K562 (cell line): Measurements from ENCODE around the gene LSR. TPM values are rescaled to one million over a fixed set of nuclear protein-coding genes. Genes with fewer than 3 reads are reported as not detected.

Experiments
- BRD4 ChIP-seq: fragments of 200-600 bp; sonication (generic); IDR thresholded peaks from 2 replicates; pipeline ENCODE4 v1.6.1; 2017; ENCODE audit warnings: inconsistent platforms
- CAMTA2 ChIP-seq: fragments of 250-450 bp; sonication (Bioruptor Pico); conservative IDR thresholded peaks from 2 replicates; pipeline ENCODE4 v1.5.1; 2022
- CC2D1A ChIP-seq: fragments of 450-650 bp; IDR thresholded peaks from 2 replicates; pipeline ENCODE4 v1.6.1; 2017; ENCODE audit warnings: mild to moderate bottlenecking
- ETS2 ChIP-seq: IDR thresholded peaks from 2 replicates; pipeline ENCODE4 v1.6.1; 2016; ENCODE audit warnings: borderline replicate concordance, missing genetic modification characterization, mild to moderate bottlenecking, moderate library complexity, missing compliant biosample characterization; ENCODE audit not compliant: poor library complexity, severe bottlenecking
- ETV1 ChIP-seq: fragments of 450-650 bp; conservative IDR thresholded peaks from 2 replicates; pipeline ENCODE4 v1.6.1; 2016; ENCODE audit warnings: missing genetic modification characterization, control low read depth, low read depth, missing compliant biosample characterization
- EZH2 ChIP-seq: IDR thresholded peaks from 2 replicates; pipeline ENCODE4 v1.6.1; 2012; ENCODE audit warnings: low read depth, mild to moderate bottlenecking, inconsistent platforms, low read length, borderline replicate concordance
- HNRNPLL ChIP-seq: fragments of 200-400 bp; formaldehyde crosslinking; IDR thresholded peaks from 2 replicates; pipeline ENCODE4 v1.6.1; 2017; ENCODE audit warnings: low read length, low read depth, mild to moderate bottlenecking; ENCODE audit not compliant: poor library complexity, severe bottlenecking
- ILF3 ChIP-seq: fragments of 450-650 bp; IDR thresholded peaks from 2 replicates; pipeline ENCODE4 v1.6.1; 2018; ENCODE audit warnings: antibody characterized with exemption, mild to moderate bottlenecking, moderate library complexity, borderline replicate concordance
- KLF16 ChIP-seq: IDR thresholded peaks from 2 replicates; pipeline ENCODE4 v1.6.1; 2016; ENCODE audit warnings: antibody characterized with exemption
- NCOA4 ChIP-seq: fragments of 450-650 bp; IDR thresholded peaks from 2 replicates; pipeline ENCODE4 v1.6.1; 2018; ENCODE audit warnings: mild to moderate bottlenecking; ENCODE audit not compliant: partially characterized antibody
- NFRKB ChIP-seq: fragments of 450-650 bp; IDR thresholded peaks from 2 replicates; pipeline ENCODE4 v1.6.1; 2016; ENCODE audit warnings: low read depth
- PML ChIP-seq: IDR thresholded peaks from 2 replicates; pipeline ENCODE4 v1.6.1; 2012; ENCODE audit warnings: low read length, inconsistent platforms
- SMARCE1 ChIP-seq: fragments of 450-650 bp; IDR thresholded peaks from 2 replicates; pipeline ENCODE4 v1.7.1; 2016; ENCODE audit warnings: mild to moderate bottlenecking
- ZNF696 ChIP-seq: fragments of 250-450 bp; sonication (Bioruptor Pico); conservative IDR thresholded peaks from 2 replicates; pipeline ENCODE4 v1.4.0; 2020; ENCODE audit warnings: mild to moderate bottlenecking, moderate library complexity
- polyA plus RNA-seq, 8 experiments: library from polyadenylated mRNA; depleted of rRNA in 4 of 8; stranded (reverse) in 5 of 8; unstranded in 3 of 8; fragments of >200 nt; fragmentation: Nextera tagmentation in 2 of 8; fragmentation: Illumina TruSeq in 1 of 8; extraction: Ambion mirVana in 2 of 8; extraction: Trizol in 1 of 8; gene quantifications; 2 replicates each; pipeline versions ENCODE4 v1.2.1 to v1.2.3, GENCODE V29; 2011 to 2014; ENCODE audit warnings: inconsistent platforms in 1 of 8, missing spikeins in 1 of 8
- total RNA-seq, 7 experiments: library from RNA; depleted of rRNA in 6 of 7; stranded (reverse); fragments of >200 nt in 6 of 7; fragmentation: Illumina TruSeq in 2 of 7; extraction: Trizol in 2 of 7; gene quantifications; 2 replicates each; pipeline versions ENCODE4 v1.2.1 to v1.2.3, GENCODE V29; 2011 to 2021; ENCODE audit warnings: low replicate concordance in 1 of 7
- TF ChIP-seq, protein P1 (sequence below), 2 experiments: fragments of 450-650 bp in 1 of 2; sonication (generic) in 1 of 2; formaldehyde crosslinking in 1 of 2; IDR thresholded peaks; 2 replicates each; pipeline versions ENCODE4 v1.7.1 to v1.9.0; 2016 to 2022; ENCODE audit warnings: inconsistent platforms in 1 of 2, mild to moderate bottlenecking in 1 of 2, missing genetic modification reagents in 1 of 2
- TF ChIP-seq, protein P2 (sequence below): sonication (generic); formaldehyde crosslinking; IDR thresholded peaks from 2 replicates; pipeline ENCODE4 v1.8.0; 2022; ENCODE audit warnings: missing genetic modification reagents, mild to moderate bottlenecking, borderline replicate concordance
- TF ChIP-seq, protein P3 (sequence below), 2 experiments: IDR thresholded peaks; 2 replicates each; pipeline ENCODE4 v1.6.1; 2011; ENCODE audit warnings: borderline replicate concordance in 1 of 2, control low read depth in 1 of 2, low read depth in 1 of 2, low read length in 1 of 2, mild to moderate bottlenecking in 1 of 2, mixed read lengths in 1 of 2, moderate library complexity in 1 of 2; ENCODE audit not compliant: insufficient read depth in 1 of 2, insufficient read length in 1 of 2, poor library complexity in 1 of 2, severe bottlenecking in 1 of 2; ENCODE audit errors: extremely low read depth in 1 of 2

The LSR gene
- total and polyA plus RNA-seq, 9 of the 15 experiments (the other 6 are each of a cell fraction or from before 2014, with no cell fraction given) = 0.44 to 87.9 (median 28.0) TPM

DNA sequence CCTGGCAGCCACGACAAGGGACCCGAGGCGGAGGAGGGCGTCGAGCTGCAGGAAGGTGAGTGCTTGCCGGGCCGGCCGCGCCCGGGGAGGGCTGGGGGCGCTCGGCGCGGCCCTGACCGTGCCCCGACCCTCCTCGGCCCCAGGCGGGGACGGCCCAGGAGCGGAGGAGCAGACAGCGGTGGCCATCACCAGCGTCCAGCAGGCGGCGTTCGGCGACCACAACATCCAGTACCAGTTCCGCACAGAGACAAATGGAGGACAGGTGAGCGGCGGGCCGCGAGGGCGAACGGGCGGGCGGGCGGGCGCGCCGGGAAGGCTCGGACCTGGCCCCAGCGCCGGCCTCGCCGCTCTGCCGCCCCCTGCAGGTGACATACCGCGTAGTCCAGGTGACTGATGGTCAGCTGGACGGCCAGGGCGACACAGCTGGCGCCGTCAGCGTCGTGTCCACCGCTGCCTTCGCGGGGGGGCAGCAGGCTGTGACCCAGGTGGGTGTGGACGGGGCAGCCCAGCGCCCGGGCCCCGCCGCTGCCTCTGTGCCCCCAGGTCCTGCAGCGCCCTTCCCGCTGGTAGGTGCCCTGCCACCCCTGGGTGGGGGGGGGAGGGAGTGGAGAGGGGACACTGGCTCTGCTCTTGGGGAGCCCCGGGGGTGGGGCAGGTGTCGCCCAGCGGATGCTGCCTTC lies 20.8 kb downstream of the LSR start (continued):
- TF ChIP-seq, protein P1, sequence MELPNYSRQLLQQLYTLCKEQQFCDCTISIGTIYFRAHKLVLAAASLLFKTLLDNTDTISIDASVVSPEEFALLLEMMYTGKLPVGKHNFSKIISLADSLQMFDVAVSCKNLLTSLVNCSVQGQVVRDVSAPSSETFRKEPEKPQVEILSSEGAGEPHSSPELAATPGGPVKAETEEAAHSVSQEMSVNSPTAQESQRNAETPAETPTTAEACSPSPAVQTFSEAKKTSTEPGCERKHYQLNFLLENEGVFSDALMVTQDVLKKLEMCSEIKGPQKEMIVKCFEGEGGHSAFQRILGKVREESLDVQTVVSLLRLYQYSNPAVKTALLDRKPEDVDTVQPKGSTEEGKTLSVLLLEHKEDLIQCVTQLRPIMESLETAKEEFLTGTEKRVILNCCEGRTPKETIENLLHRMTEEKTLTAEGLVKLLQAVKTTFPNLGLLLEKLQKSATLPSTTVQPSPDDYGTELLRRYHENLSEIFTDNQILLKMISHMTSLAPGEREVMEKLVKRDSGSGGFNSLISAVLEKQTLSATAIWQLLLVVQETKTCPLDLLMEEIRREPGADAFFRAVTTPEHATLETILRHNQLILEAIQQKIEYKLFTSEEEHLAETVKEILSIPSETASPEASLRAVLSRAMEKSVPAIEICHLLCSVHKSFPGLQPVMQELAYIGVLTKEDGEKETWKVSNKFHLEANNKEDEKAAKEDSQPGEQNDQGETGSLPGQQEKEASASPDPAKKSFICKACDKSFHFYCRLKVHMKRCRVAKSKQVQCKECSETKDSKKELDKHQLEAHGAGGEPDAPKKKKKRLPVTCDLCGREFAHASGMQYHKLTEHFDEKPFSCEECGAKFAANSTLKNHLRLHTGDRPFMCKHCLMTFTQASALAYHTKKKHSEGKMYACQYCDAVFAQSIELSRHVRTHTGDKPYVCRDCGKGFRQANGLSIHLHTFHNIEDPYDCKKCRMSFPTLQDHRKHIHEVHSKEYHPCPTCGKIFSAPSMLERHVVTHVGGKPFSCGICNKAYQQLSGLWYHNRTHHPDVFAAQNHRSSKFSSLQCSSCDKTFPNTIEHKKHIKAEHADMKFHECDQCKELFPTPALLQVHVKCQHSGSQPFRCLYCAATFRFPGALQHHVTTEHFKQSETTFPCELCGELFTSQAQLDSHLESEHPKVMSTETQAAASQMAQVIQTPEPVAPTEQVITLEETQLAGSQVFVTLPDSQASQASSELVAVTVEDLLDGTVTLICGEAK (IDR thresholded peaks at IDR 0.05) = no peak
- TF ChIP-seq, protein P1 (CRISPR knock-in tag; IDR thresholded peaks at IDR 0.05) = no peak
- TF ChIP-seq, protein P2, sequence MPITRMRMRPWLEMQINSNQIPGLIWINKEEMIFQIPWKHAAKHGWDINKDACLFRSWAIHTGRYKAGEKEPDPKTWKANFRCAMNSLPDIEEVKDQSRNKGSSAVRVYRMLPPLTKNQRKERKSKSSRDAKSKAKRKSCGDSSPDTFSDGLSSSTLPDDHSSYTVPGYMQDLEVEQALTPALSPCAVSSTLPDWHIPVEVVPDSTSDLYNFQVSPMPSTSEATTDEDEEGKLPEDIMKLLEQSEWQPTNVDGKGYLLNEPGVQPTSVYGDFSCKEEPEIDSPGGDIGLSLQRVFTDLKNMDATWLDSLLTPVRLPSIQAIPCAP (CRISPR knock-in tag) = no peak
- TF ChIP-seq HNRNPLL (no peak), CAMTA2 (CRISPR knock-in tag) (no peak), ETS2 (tag) (no peak), BRD4 (no peak), CC2D1A (no peak), KLF16 (0 out of 2 replicates have a peak, but pooled peaks have one; percentile 49), EZH2 (no peak), SMARCE1 (no peak), ZNF696 (CRISPR knock-in tag) (no peak), ETV1 (tag) (no peak), NCOA4 (no peak), ILF3 (no peak), PML (no peak), NFRKB (no peak)
- TF ChIP-seq, protein P3, sequence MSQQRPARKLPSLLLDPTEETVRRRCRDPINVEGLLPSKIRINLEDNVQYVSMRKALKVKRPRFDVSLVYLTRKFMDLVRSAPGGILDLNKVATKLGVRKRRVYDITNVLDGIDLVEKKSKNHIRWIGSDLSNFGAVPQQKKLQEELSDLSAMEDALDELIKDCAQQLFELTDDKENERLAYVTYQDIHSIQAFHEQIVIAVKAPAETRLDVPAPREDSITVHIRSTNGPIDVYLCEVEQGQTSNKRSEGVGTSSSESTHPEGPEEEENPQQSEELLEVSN (IDR thresholded peaks at IDR 0.05; ENCODE audit: borderline replicate concordance in 1 of 2, extremely low read depth in 1 of 2, insufficient read depth in 1 of 2, insufficient read length in 1 of 2, low read depth in 1 of 2, low read length in 1 of 2, poor library complexity in 1 of 2, severe bottlenecking in 1 of 2) = peak; percentile 11 to 39
